GM12865 (cell line): ENCODE results near the gene IPO11.
"Not testable (repeated sequence)": the region's sequence is repeated elsewhere in the genome, so short reads cannot be mapped to it uniquely, and the experiment has no call there.

Experiments
- DNase-seq: peaks from one replicate; pipeline ENCODE4 v3.0.0; 2010; ENCODE audit warnings: low read depth
- H3K4me3 ChIP-seq: 2 replicates; pipeline ENCODE4 v1.5.1; 2011; ENCODE audit warnings: mild to moderate bottlenecking, low read depth, low read length, control low read depth
- TF ChIP-seq, protein P1 (sequence below): IDR thresholded peaks from 2 replicates; pipeline ENCODE4 v1.5.1; 2011; ENCODE audit warnings: low read length, control low read depth, low read depth, inconsistent platforms; ENCODE audit not compliant: insufficient read depth; ENCODE audit errors: missing control alignments

The IPO11 gene

DNA sequence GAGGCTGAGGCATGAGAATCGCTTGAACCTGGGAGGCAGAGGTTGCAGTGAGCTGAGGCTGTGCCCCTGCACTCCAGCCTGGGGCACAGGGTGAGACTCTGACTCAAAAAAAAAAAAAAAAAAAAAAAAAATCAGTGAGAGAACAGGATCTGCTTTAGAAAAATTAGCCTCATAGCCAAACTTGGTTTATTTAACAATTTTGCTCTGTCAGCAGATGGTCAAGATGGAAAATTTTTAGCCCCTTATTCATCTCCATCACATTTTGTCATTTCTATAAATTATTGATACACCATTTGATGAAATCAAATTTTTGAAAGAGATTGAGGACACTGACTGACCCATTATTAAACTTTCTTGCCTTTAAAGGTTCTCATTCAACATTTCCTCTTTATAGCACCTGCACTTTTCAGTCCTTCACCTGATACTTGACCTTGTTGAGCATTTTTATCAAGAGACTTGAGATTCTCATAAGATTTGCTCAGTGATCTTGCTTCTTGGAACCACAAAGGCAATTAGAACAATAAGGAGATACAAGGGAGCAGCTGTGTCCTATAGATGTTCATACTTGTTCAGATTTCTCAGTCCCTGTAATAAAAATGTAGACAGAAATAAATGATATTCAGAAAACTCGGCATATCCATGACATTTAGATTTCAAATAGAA lies 204.2 kb downstream of the IPO11 start:
- TF ChIP-seq, protein P1, sequence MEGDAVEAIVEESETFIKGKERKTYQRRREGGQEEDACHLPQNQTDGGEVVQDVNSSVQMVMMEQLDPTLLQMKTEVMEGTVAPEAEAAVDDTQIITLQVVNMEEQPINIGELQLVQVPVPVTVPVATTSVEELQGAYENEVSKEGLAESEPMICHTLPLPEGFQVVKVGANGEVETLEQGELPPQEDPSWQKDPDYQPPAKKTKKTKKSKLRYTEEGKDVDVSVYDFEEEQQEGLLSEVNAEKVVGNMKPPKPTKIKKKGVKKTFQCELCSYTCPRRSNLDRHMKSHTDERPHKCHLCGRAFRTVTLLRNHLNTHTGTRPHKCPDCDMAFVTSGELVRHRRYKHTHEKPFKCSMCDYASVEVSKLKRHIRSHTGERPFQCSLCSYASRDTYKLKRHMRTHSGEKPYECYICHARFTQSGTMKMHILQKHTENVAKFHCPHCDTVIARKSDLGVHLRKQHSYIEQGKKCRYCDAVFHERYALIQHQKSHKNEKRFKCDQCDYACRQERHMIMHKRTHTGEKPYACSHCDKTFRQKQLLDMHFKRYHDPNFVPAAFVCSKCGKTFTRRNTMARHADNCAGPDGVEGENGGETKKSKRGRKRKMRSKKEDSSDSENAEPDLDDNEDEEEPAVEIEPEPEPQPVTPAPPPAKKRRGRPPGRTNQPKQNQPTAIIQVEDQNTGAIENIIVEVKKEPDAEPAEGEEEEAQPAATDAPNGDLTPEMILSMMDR: no peak
- no peak overlapping the region for H3K4me3 ChIP-seq
- no peak for DNase-seq

GRCh38 chr5:62617943-62618342 lies 205.4 kb downstream of the IPO11 start:
- TF ChIP-seq, protein P1: no peak
- H3K4me3 ChIP-seq: no peak overlapping the region
- no peak for DNase-seq

GRCh38 chr5:62620761-62621160 lies 208.2 kb downstream of the IPO11 start:
- TF ChIP-seq, protein P1: no peak
- no peak overlapping the region for H3K4me3 ChIP-seq
- DNase-seq: no peak

DNA sequence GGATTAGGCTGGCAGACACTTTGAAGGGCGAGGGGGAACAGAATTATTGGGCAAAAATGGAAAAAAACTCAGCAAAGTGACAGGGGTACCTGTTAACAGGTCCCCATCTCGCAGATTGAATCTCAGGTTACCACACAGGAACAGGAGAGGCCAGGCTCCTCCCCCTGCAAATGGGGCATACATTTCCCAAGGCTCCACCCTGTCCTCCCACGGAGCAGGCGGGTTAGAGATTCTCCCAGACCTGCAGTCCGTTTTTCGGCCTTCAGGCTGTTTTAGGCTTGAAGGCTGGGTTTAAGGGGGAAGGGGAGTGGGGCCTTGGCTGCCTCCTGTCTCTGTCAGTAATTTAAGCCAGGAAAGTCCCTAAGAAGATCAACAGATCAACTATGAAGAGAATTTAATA lies 208.7 kb downstream of the IPO11 start:
- H3K4me3 ChIP-seq: no peak overlapping the region
- no peak for DNase-seq
- TF ChIP-seq, protein P1: no peak

- DNase-seq: no peak
- H3K4me3 ChIP-seq: no peak overlapping the region
- TF ChIP-seq, protein P1: no peak
Observed at GRCh38 chr5:62623271-62623670, 210.7 kb downstream of the IPO11 start.

GRCh38 chr5:62624436-62624835 lies 211.9 kb downstream of the IPO11 start:
- not testable (repeated sequence) for H3K4me3 ChIP-seq, DNase-seq

DNA sequence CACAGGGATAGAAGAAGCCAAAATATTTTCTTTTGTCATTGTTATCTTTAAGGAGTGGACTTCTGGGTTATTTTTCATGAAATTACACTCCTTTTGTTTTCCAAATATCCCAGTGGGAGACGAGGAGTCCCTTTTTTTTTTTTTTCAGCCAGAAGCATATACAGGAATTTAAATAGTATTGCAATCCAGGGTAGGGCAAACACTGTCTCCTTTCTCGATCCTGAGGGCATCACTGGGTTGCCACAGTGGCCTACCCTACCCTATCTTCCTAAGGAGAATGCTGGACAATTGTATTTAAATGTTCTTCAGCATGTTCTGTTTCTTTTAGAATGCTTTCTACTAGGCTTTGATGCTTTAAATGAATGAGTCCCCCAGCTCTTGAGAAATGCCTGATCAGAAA lies 214.0 kb downstream of the IPO11 start:
- DNase-seq: no peak
- TF ChIP-seq, protein P1: no peak

GRCh38 chr5:62627121-62627520 lies 214.6 kb downstream of the IPO11 start:
- TF ChIP-seq, protein P1: no peak
- H3K4me3 ChIP-seq: no peak overlapping the region
- DNase-seq: no peak

More for the DNA sequence above, 214.0 kb downstream of the IPO11 start:
- H3K4me3 ChIP-seq: no peak overlapping the region
